Neural crest cell (in vitro differentiated cells): Measurements from ENCODE around the gene CIDEC. TPM values are rescaled to one million over a fixed set of nuclear protein-coding genes. Genes with fewer than 3 reads are reported as not detected.
"Not testable (repeated sequence)": the region's sequence is repeated elsewhere in the genome, so short reads cannot be mapped to it uniquely, and the experiment has no call there.

ENCODE experiments used
- DNase-seq: peaks from one replicate; pipeline ENCODE4 v3.0.0; 2021; ENCODE audit warnings: low read depth, mixed read lengths, low spot score
- H3K27ac Mint-ChIP-seq: one replicate; pipeline ENCODE4 v1.8.0; 2021; ENCODE audit warnings: mild to moderate bottlenecking, mixed read lengths; ENCODE audit not compliant: unreplicated experiment
- H3K27me3 Mint-ChIP-seq: 2 replicates; pipeline ENCODE4 v1.8.0; 2021; ENCODE audit warnings: low read depth, mild to moderate bottlenecking, mixed read lengths
- H3K36me3 Mint-ChIP-seq: 2 replicates; pipeline ENCODE4 v1.8.0; 2021; ENCODE audit warnings: low read depth, mild to moderate bottlenecking, mixed read lengths
- H3K4me1 Mint-ChIP-seq: 2 replicates; pipeline ENCODE4 v1.8.0; 2021; ENCODE audit warnings: mixed read lengths
- H3K4me3 Mint-ChIP-seq: one replicate; pipeline ENCODE4 v1.8.0; 2021; ENCODE audit warnings: mild to moderate bottlenecking, mixed read lengths
- H3K9me3 Mint-ChIP-seq: 2 replicates; pipeline ENCODE4 v1.8.0; 2021; ENCODE audit warnings: mixed read lengths
- CTCF ChIP-seq: fragments of 200-600 bp; sonication (generic); conservative IDR thresholded peaks from 2 replicates; pipeline ENCODE4 v1.5.0; 2021; ENCODE audit warnings: antibody characterized with exemption, mild to moderate bottlenecking
- total RNA-seq: library from RNA; stranded (reverse); gene quantifications from 2 replicates; pipeline ENCODE4 v1.2.1, GENCODE V29; 2021

CIDEC gene
- total RNA-seq, 1 donor from 2014 or later: not detected

GRCh38 chr3:9903904-9904303 lies 23.9 kb upstream of the CIDEC start:
- H3K36me3 Mint-ChIP-seq: no peaks in the 10 kb centered on the region
- no peak for DNase-seq
- H3K4me3 Mint-ChIP-seq: no peak overlapping the region
- no peaks in the 10 kb centered on the region for H3K9me3 Mint-ChIP-seq
- no peaks in the 10 kb centered on the region for H3K27me3 Mint-ChIP-seq
- TF ChIP-seq CTCF: no peak
- H3K4me1 Mint-ChIP-seq: no peaks in the 10 kb centered on the region
- no peak overlapping the region for H3K27ac Mint-ChIP-seq

GRCh38 chr3:9903238-9903624 lies 23.2 kb upstream of the CIDEC start:
- H3K27ac Mint-ChIP-seq: no peak overlapping the region
- no peak overlapping the region for H3K4me3 Mint-ChIP-seq
- no peak for TF ChIP-seq CTCF
- H3K4me1 Mint-ChIP-seq: no peaks in the 10 kb centered on the region
- H3K9me3 Mint-ChIP-seq: no peaks in the 10 kb centered on the region
- no peaks in the 10 kb centered on the region for H3K27me3 Mint-ChIP-seq
- no peaks in the 10 kb centered on the region for H3K36me3 Mint-ChIP-seq
- DNase-seq: no peak

GRCh38 chr3:9902372-9903237 lies 22.6 kb upstream of the CIDEC start, which contains the start of gene IL17RE:
TSS of gene IL17RE (plus strand) at chr3:9902848. CDS start at chr3:9902933, 85 bp downstream.
- Mint-ChIP-seq H3K4me1 (no peaks in the 10 kb centered on the region), H3K9me3 (no peaks in the 10 kb centered on the region), H3K27ac (no peak within 1 kb of the TSS), H3K4me3 (no peak within 1 kb of the TSS), H3K36me3 (no peaks in the 10 kb centered on the region), H3K27me3 (no peaks in the 10 kb centered on the region)
- TF ChIP-seq CTCF: no peak
- DNase-seq: no peak

GRCh38 chr3:9901967-9902366 lies 21.9 kb upstream of the CIDEC start:
- H3K36me3 Mint-ChIP-seq: no peaks in the 10 kb centered on the region
- TF ChIP-seq CTCF: no peak
- DNase-seq: no peak
- no peaks in the 10 kb centered on the region for H3K27me3 Mint-ChIP-seq
- H3K4me1 Mint-ChIP-seq: no peaks in the 10 kb centered on the region
- no peak overlapping the region for H3K4me3 Mint-ChIP-seq
- H3K9me3 Mint-ChIP-seq: no peaks in the 10 kb centered on the region
- no peak overlapping the region for H3K27ac Mint-ChIP-seq

GRCh38 chr3:9900965-9901415 lies 20.9 kb upstream of the CIDEC start:
- not testable (repeated sequence) for DNase-seq, H3K4me1 Mint-ChIP-seq, H3K4me3 Mint-ChIP-seq, H3K9me3 Mint-ChIP-seq, H3K27me3 Mint-ChIP-seq, H3K36me3 Mint-ChIP-seq, H3K27ac Mint-ChIP-seq

- Mint-ChIP-seq H3K4me3 (no peak overlapping the region), H3K27me3 (no peaks in the 10 kb centered on the region), H3K36me3 (peaks cover 4% of the 10 kb centered on the region), H3K9me3 (no peaks in the 10 kb centered on the region), H3K4me1 (no peaks in the 10 kb centered on the region), H3K27ac (no peak overlapping the region)
- TF ChIP-seq CTCF: no peak
- no peak for DNase-seq
Observed at GRCh38 chr3:9899289-9899791, 19.3 kb upstream of the CIDEC start.
